ENCODE data around the gene EREG.

DNA sequence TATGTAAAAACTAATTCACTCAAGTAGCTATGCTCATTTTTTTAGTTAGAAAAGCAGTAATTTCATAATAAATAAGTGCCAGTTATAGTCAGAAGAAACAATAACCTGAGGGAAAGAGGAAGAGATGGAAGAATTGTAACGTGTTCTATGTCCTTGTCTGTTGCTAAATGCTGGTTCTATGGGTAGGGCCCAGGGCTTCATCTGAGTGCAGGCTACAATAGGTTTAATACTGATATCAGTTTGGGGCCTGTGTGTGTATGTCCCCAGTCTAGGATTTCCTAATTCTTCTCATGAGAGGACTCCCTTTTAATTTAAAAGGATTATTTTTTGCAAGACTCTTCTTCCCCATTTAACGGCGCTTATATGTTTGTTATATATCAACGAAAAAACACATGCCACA, 3.3 kb upstream of the EREG start:
- TF ChIP-seq, protein P1, sequence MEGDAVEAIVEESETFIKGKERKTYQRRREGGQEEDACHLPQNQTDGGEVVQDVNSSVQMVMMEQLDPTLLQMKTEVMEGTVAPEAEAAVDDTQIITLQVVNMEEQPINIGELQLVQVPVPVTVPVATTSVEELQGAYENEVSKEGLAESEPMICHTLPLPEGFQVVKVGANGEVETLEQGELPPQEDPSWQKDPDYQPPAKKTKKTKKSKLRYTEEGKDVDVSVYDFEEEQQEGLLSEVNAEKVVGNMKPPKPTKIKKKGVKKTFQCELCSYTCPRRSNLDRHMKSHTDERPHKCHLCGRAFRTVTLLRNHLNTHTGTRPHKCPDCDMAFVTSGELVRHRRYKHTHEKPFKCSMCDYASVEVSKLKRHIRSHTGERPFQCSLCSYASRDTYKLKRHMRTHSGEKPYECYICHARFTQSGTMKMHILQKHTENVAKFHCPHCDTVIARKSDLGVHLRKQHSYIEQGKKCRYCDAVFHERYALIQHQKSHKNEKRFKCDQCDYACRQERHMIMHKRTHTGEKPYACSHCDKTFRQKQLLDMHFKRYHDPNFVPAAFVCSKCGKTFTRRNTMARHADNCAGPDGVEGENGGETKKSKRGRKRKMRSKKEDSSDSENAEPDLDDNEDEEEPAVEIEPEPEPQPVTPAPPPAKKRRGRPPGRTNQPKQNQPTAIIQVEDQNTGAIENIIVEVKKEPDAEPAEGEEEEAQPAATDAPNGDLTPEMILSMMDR (IDR thresholded peaks at IDR 0.05): no peak
- no peak for TF ChIP-seq POLR2A (IDR thresholded peaks at IDR 0.05)

All from uterus (tissue), 2 donors.